SK-N-MC (cell line): ENCODE measurements around the gene PEF1.

ENCODE experiments used
- EZH2 ChIP-seq: fragments of 200-600 bp; sonication (generic); IDR thresholded peaks from one replicate; pipeline ENCODE4 v1.6.1; 2017; ENCODE audit warnings: antibody characterized with exemption
- POLR2AphosphoS5 ChIP-seq: IDR thresholded peaks from 2 replicates; pipeline ENCODE4 v1.6.1; 2012; ENCODE audit warnings: mild to moderate bottlenecking, low read depth, low read length, borderline replicate concordance

- TF ChIP-seq EZH2 (no peak), POLR2AphosphoS5 (no peak)
Measured at GRCh38 chr1:31588751-31589515, 55.7 kb downstream of the PEF1 start.
